ENCODE results near the gene NHS. TPM values are rescaled to one million over a fixed set of nuclear protein-coding genes. Genes with fewer than 3 reads are reported as not detected.

NHS gene
- total RNA-seq, 1 donor from 2014 or later = 8.3 TPM

- Mint-ChIP-seq H3K27ac (no peak overlapping the region), H3K36me3 (no peaks in the 10 kb centered on the region), H3K27me3 (ENCODE audit: low read depth) (peaks cover 3% of the 10 kb centered on the region), H3K4me1 (peaks cover 31% of the 10 kb centered on the region), H3K4me3 (no peak overlapping the region), H3K9me3 (peaks cover 3% of the 10 kb centered on the region)
- no peak for TF ChIP-seq CTCF (IDR thresholded peaks at IDR 0.05; ENCODE audit: unreplicated experiment)
- DNase-seq (ENCODE audit: low spot score in 2 of 2, unreplicated experiment in 2 of 2) = no peak
Measured at GRCh38 chrX:17613979-17614588, 239.1 kb downstream of the NHS start.

GRCh38 chrX:17616936-17617335 lies 241.9 kb downstream of the NHS start:
- no peak for DNase-seq (ENCODE audit: low spot score in 2 of 2, unreplicated experiment in 2 of 2)
- Mint-ChIP-seq H3K4me3 (no peak overlapping the region), H3K36me3 (no peaks in the 10 kb centered on the region), H3K27me3 (ENCODE audit: low read depth) (peaks cover 3% of the 10 kb centered on the region), H3K27ac (no peak overlapping the region), H3K9me3 (peaks cover 7% of the 10 kb centered on the region), H3K4me1 (peaks cover 27% of the 10 kb centered on the region)
- TF ChIP-seq CTCF (IDR thresholded peaks at IDR 0.05; ENCODE audit: unreplicated experiment) = no peak

GRCh38 chrX:17617806-17618205 lies 242.8 kb downstream of the NHS start:
- H3K9me3 Mint-ChIP-seq = peaks cover 7% of the 10 kb centered on the region
- no peaks in the 10 kb centered on the region for H3K36me3 Mint-ChIP-seq
- H3K27ac Mint-ChIP-seq = no peak overlapping the region
- H3K4me1 Mint-ChIP-seq = peaks cover 27% of the 10 kb centered on the region
- H3K27me3 Mint-ChIP-seq (ENCODE audit: low read depth) = no peaks in the 10 kb centered on the region
- no peak for TF ChIP-seq CTCF (IDR thresholded peaks at IDR 0.05; ENCODE audit: unreplicated experiment)
- DNase-seq (ENCODE audit: low spot score in 2 of 2, unreplicated experiment in 2 of 2) = no peak
- no peak overlapping the region for H3K4me3 Mint-ChIP-seq

GRCh38 chrX:17621566-17622270 lies 246.7 kb downstream of the NHS start:
- DNase-seq (ENCODE audit: low spot score in 2 of 2, unreplicated experiment in 2 of 2) = no peak
- no peak for TF ChIP-seq CTCF (IDR thresholded peaks at IDR 0.05; ENCODE audit: unreplicated experiment)
- Mint-ChIP-seq H3K4me1 (peaks cover 16% of the 10 kb centered on the region), H3K4me3 (no peak overlapping the region), H3K9me3 (peaks cover 7% of the 10 kb centered on the region), H3K27ac (no peak overlapping the region), H3K36me3 (no peaks in the 10 kb centered on the region), H3K27me3 (ENCODE audit: low read depth) (no peaks in the 10 kb centered on the region)

GRCh38 chrX:17622331-17622730 lies 247.3 kb downstream of the NHS start:
- no peak for DNase-seq (ENCODE audit: low spot score in 2 of 2, unreplicated experiment in 2 of 2)
- peaks cover 7% of the 10 kb centered on the region for H3K9me3 Mint-ChIP-seq
- H3K36me3 Mint-ChIP-seq = no peaks in the 10 kb centered on the region
- H3K4me1 Mint-ChIP-seq = peaks cover 13% of the 10 kb centered on the region
- no peaks in the 10 kb centered on the region for H3K27me3 Mint-ChIP-seq (ENCODE audit: low read depth)
- H3K27ac Mint-ChIP-seq = no peak overlapping the region
- no peak overlapping the region for H3K4me3 Mint-ChIP-seq
- no peak for TF ChIP-seq CTCF (IDR thresholded peaks at IDR 0.05; ENCODE audit: unreplicated experiment)

Measured in mesothelial cell of epicardium (in vitro differentiated cells).